GM19193 (cell line): ENCODE data around the gene NAA38.

ENCODE experiments used
- POLR2A ChIP-seq: IDR thresholded peaks from 4 replicates; pipeline ENCODE4 v1.6.1; 2011; ENCODE audit not compliant: insufficient read depth, insufficient read length; ENCODE audit errors: extremely low read depth

The NAA38 gene

DNA sequence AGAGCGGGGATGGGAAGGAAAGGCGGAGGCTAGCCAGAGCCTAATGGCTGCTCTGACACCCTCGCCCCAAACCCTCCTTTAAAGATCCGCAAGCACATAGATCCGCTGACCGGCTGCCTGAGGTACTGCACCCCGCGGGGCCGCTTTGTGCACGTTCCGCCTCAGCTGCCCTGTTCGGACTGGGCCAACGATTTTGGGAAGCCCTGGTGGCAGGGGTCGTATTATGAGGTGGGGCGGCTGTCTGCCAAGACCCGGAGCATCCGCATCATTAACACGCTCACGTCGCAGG is 1.1 kb upstream of the NAA38 start:
- TF ChIP-seq POLR2A = no peak

DNA sequence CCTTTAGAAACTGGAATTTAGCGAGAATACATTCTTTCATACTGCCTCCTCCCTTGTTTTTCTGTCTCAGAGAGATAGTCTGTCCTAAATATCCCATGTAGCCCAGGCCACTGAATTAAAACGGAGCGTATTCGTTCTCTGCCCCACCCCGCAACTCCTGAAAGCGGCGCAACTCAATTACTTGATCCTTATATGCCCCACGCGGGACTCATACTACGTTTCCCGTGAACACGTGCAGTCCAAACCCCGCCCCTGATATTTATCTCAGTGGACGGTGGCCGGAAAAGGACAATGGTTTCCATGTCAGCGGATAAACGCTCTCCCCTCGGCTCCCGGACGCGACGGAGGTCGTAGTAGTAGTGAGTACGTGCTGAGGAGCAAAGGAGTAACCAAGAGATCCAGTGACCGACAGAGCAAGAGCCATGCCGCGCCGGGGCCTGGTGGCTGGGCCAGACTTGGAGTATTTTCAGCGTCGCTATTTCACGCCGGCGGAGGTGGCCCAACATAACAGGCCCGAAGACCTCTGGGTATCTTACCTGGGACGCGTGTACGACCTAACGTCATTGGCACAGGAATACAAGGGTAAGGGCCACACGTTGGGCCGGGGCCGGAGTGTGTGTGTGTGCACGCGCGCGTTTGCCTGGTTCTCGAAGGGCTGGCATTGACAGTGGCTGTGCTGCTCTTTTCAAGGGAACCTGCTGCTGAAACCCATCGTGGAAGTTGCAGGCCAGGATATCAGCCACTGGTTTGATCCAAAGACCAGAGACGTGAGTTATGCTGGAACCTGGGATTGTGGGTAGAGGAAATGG is 558 bp upstream of the NAA38 start, which contains the start of gene CYB5D1:
Gene CYB5D1, plus strand, starts transcription at position 291 of the 809 bp plus-strand sequence. Its CDS starts 132 bp downstream, at position 423.
- TF ChIP-seq POLR2A = peak; percentile 17

GRCh38 chr17:7856011-7856810 is 1.1 kb downstream of the NAA38 start:
- TF ChIP-seq POLR2A = no peak

GRCh38 chr17:7855660-7856010 is 1.7 kb downstream of the NAA38 start:
- no peak for TF ChIP-seq POLR2A

DNA sequence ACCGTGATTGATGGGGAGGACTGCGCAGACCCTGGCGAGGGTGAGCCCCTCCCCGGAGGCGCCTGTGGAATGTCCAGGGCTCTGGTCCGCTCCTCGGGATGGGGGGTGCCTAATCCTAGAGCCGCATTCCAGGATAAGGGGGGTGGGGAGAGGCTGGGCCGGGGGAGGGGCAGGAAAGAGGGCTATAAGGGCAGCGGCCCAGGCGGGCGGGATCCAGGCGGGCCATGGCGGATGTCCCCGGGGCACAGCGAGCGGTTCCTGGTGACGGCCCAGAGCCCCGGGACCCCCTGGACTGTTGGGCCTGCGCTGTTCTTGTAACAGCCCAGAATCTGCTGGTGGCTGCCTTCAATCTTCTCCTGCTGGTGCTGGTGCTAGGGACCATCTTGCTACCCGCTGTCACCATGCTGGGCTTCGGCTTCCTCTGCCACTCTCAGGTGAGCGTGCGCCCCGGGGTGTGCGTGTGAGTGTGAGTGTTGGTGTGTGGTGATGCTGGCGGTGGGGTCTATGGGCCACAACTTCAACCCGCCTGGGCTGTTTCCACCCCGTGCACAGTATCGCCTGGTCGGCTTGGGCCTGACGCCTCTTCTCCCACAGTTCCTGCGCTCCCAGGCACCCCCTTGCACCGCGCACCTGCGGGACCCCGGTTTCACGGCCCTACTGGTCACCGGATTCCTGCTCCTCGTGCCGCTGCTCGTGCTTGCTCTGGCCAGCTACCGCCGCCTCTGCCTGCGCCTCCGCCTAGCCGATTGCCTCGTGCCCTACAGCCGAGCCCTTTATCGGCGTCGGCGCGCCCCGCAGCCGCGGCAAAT is 2.3 kb downstream of the NAA38 start, which contains the start of gene TMEM88:
Gene TMEM88, plus strand, starts transcription at position 216 of the 809 bp plus-strand sequence. Its CDS starts 9 bp downstream, at position 225.
- TF ChIP-seq POLR2A = no peak

DNA sequence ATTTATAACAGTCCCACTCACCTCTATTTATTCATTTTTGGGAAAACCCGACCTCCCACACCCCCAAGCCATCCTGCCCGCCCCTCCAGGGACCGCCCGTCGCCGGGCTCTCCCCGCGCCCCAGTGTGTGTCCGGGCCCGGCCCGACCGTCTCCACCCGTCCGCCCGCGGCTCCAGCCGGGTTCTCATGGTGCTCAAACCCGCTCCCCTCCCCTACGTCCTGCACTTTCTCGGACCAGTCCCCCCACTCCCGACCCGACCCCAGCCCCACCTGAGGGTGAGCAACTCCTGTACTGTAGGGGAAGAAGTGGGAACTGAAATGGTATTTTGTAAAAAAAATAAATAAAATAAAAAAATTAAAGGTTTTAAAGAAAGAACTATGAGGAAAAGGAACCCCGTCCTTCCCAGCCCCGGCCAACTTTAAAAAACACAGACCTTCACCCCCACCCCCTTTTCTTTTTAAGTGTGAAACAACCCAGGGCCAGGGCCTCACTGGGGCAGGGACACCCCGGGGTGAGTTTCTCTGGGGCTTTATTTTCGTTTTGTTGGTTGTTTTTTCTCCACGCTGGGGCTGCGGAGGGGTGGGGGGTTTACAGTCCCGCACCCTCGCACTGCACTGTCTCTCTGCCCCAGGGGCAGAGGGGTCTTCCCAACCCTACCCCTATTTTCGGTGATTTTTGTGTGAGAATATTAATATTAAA is 3.1 kb downstream of the NAA38 start:
- TF ChIP-seq POLR2A = no peak

GRCh38 chr17:7853691-7854038 is 3.7 kb downstream of the NAA38 start:
- TF ChIP-seq POLR2A = no peak

DNA sequence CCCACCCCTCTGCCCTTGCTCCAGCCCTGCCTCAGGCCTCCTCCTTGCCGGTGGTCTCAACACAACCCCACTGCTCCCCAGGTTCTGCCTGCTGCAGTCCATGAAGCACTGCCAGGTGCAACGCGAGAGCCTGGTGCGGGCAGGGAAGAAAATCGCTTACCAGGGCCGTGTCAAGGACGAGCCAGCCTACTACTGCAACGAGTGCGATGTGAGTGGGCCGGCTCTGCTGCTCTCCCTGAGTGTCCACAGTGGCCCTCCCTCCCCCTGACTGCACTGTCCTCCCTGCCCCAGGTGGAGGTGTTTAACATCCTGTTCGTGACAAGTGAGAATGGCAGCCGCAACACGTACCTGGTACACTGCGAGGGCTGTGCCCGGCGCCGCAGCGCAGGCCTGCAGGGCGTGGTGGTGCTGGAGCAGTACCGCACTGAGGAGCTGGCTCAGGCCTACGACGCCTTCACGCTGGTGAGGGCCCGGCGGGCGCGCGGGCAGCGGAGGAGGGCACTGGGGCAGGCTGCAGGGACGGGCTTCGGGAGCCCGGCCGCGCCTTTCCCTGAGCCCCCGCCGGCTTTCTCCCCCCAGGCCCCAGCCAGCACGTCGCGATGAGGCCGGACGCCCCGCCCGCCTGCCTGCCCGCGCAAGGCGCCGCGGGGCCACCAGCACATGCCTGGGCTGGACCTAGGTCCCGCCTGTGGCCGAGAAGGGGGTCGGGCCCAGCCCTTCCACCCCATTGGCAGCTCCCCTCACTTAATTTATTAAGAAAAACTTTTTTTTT is 4.3 kb downstream of the NAA38 start:
- TF ChIP-seq POLR2A = no peak

DNA sequence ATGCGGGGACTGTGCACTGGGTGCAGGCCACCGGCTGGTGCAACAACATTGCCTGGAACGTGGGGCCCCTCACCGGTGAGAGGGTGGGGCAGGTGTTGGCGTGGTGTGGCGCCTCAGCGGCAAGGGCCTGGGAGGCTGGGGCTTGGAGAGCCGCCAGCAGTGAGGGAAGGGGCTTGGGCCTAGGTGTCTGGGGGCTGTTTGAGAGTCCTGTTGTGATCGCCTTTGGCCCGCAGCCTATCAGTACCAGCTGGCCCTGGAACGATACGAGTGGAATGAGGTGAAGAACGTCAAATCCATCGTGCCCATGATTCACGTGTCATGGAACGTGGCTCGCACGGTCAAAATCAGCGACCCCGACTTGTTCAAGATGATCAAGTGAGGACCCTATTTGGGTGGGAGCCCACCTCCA is 5.1 kb downstream of the NAA38 start:
- no peak for TF ChIP-seq POLR2A

- TF ChIP-seq POLR2A = peak; percentile 53
Observed at GRCh38 chr17:7851438-7852261, 5.7 kb downstream of the NAA38 start.

DNA sequence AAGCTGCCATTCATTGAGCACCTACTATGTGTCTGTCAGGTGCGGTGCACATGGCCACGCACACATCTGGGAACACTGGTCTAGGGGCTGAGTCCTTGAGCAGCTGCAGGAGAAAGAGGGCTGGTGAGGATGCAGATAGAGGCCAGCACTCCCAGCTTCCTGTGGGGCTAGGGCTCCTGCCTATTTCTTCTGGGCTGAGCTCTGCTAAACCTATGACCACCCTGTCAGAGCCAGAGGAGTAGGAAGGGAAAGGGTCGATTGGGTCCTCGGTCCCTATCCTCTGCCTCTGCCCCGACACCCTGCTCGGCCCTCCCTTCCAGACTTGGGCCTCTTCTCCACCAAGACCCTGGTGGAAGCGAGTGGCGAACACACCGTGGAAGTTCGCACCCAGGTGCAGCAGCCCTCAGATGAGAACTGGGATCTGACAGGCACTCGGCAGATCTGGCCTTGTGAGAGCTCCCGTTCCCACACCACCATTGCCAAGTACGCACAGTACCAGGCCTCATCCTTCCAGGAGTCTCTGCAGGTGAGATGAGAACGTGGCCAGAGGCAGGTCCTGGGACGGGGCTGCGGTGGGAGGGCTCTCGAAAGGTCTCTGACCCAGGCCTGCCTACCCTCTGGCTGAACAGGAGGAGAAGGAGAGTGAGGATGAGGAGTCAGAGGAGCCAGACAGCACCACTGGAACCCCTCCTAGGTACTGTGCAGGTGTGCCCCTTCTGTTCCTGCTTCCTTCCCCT is 6.5 kb downstream of the NAA38 start:
- TF ChIP-seq POLR2A = no peak

DNA sequence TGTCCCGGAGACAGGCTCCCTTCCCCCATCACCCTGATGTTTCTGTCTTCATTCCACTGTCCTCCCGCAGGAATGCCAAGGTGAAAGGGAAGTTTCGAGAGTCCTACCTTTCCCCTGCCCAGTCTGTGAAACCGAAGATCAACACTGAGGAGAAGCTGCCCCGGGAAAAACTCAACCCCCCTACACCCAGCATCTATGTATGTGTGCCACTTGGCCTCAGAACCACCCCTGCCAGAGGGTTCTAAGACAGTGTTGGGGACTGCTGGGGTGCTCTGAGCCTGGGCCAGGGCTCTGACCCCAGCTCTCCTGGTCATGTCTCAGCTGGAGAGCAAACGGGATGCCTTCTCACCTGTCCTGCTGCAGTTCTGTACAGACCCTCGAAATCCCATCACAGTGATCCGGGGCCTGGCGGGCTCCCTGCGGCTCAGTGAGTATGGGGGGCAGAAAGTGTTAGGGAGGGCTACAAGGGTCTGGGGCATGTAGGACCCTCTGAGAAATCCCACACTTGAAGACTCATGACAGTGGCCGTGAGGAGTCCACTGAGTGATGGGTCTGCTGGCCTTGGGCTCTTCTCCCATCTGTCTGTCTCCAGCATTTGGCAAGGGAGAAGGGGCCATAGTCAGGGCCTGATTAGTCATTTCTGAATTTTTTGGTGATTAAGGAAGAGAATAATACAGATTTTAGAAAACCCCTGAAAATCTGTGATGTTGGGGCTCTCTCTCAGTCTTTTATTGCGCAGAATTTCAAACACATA is 7.4 kb downstream of the NAA38 start:
- no peak for TF ChIP-seq POLR2A

- no peak for TF ChIP-seq POLR2A
Observed at GRCh38 chr17:7849130-7849750, 8.1 kb downstream of the NAA38 start.
